Activated naive CD4-positive, alpha-beta T cell treated with anti-CD3 and anti-CD28 coated beads for 36 hours (primary cell): ENCODE measurements around the gene GPRC6A. TPM values are rescaled to one million over a fixed set of nuclear protein-coding genes. Genes with fewer than 3 reads are reported as not detected.

Experiments
- total RNA-seq, 2 experiments: library from RNA; stranded (reverse); gene quantifications; one replicate each; pipeline ENCODE4 v1.2.3, GENCODE V29; 2021

Gene GPRC6A
- total RNA-seq, 2 experiments from 2014 or later = not detected

Other genes starting within 250 kb of the GPRC6A start
- gene RSPH4A, start 212.6 kb downstream of the GPRC6A start, total RNA-seq = not detected
- gene ZUP1, start 160.3 kb downstream of the GPRC6A start, total RNA-seq = 10 to 100 TPM; 27.2 to 30.7 TPM
- gene KPNA5, start 147.9 kb downstream of the GPRC6A start, total RNA-seq = 1 to 10 TPM; 8.4 to 8.9 TPM
- not detected for gene FAM162B, start 63.4 kb downstream of the GPRC6A start, total RNA-seq
- not detected for gene RFX6, start 48.2 kb upstream of the GPRC6A start, total RNA-seq